ENCODE data around the gene BEGAIN. TPM values are rescaled to one million over a fixed set of nuclear protein-coding genes. Genes with fewer than 3 reads are reported as not detected.

BEGAIN gene
- total and polyA plus RNA-seq, 7 donors = 0.08 to 1.0 (median 0.48) TPM; not detected in 1

- Histone ChIP-seq H3K9me3 (no peaks in the 10 kb centered on the region), H3K36me3 (ENCODE audit: insufficient read depth in 1 of 2, low read depth in 1 of 2) (no peaks in the 10 kb centered on the region), H3K27me3 (ENCODE audit: insufficient read depth in 3 of 3, low read length in 2 of 3) (peaks cover 0 to 80% (median 21%) of the 10 kb centered on the region in 3 donors), H3K4me3 (peak overlapping the region; percentile 64), H3K4me1 (peaks cover 6% of the 10 kb centered on the region), H3K27ac (no peak overlapping the region)
- no peak for DNase-seq
- intact Hi-C loops (cut with DNase I) = no loop called here
- no peak for TF ChIP-seq CTCF (IDR thresholded peaks at IDR 0.05)
- 11 to 14% (median 13%) methylated on average over 32 to 45 of the region's 45 CpGs for WGBS, 3 donors
- ATAC-seq = no peak
Measured at GRCh38 chr14:100568998-100569733, 18.1 kb downstream of the BEGAIN start.

- WGBS, 3 donors = 0 to 1% (median 0%) methylated on average over 51 to 99 of the region's 100 CpGs
- intact Hi-C loops (cut with DNase I) = no loop called here
- ATAC-seq (no peak), DNase-seq (no peak)
- peak overlapping the region; percentile 64 for H3K4me3 ChIP-seq
- H3K9me3 ChIP-seq = no peaks in the 10 kb centered on the region
- TF ChIP-seq CTCF (IDR thresholded peaks at IDR 0.05) = no peak
- H3K4me1 ChIP-seq = peaks cover 6% of the 10 kb centered on the region
- H3K36me3 ChIP-seq (ENCODE audit: insufficient read depth in 1 of 2, low read depth in 1 of 2) = no peaks in the 10 kb centered on the region
- H3K27ac ChIP-seq = no peak overlapping the region
- peaks cover 0 to 77% (median 21%) of the 10 kb centered on the region in 3 donors for H3K27me3 ChIP-seq (ENCODE audit: insufficient read depth in 3 of 3, low read length in 2 of 3)
Measured at GRCh38 chr14:100568164-100568997, 18.8 kb downstream of the BEGAIN start.

- Histone ChIP-seq H3K27ac (no peak overlapping the region), H3K4me3 (peak overlapping the region; percentile 64), H3K9me3 (no peaks in the 10 kb centered on the region), H3K4me1 (peaks cover 6% of the 10 kb centered on the region), H3K36me3 (ENCODE audit: insufficient read depth in 1 of 2, low read depth in 1 of 2) (no peaks in the 10 kb centered on the region), H3K27me3 (ENCODE audit: insufficient read depth in 3 of 3, low read length in 2 of 3) (peaks cover 0 to 75% (median 21%) of the 10 kb centered on the region in 3 donors)
- peak in 2 of 4 donors; percentile 19 to 21 for ATAC-seq
- intact Hi-C loops (cut with DNase I) = no loop called here
- WGBS, 3 donors = 0% methylated on average over 17 to 42 of the region's 42 CpGs
- TF ChIP-seq CTCF (IDR thresholded peaks at IDR 0.05) = no peak
- DNase-seq = no peak
Measured at GRCh38 chr14:100567877-100568163, 19.4 kb downstream of the BEGAIN start.

- Histone ChIP-seq H3K27ac (no peak overlapping the region), H3K4me1 (peaks cover 6% of the 10 kb centered on the region), H3K36me3 (ENCODE audit: insufficient read depth in 1 of 2, low read depth in 1 of 2) (no peaks in the 10 kb centered on the region), H3K4me3 (peak overlapping the region; percentile 64), H3K27me3 (ENCODE audit: insufficient read depth in 3 of 3, low read length in 2 of 3) (peaks cover 0 to 71% (median 21%) of the 10 kb centered on the region in 3 donors), H3K9me3 (no peaks in the 10 kb centered on the region)
- WGBS, 3 donors = 5 to 9% (median 6%) methylated on average over 43 to 70 of the region's 70 CpGs
- DNase-seq (no peak), ATAC-seq (no peak)
- TF ChIP-seq CTCF (IDR thresholded peaks at IDR 0.05) = no peak
- intact Hi-C loops (cut with DNase I) = no loop called here
Measured at GRCh38 chr14:100567009-100567876, 20.0 kb downstream of the BEGAIN start.

Measured in psoas muscle (tissue), 8 donors.